ENCODE measurements around the gene SUPT16H. TPM values are rescaled to one million over a fixed set of nuclear protein-coding genes. Genes with fewer than 3 reads are reported as not detected.
"Not testable (repeated sequence)": the region's sequence is repeated elsewhere in the genome, so short reads cannot be mapped to it uniquely, and the experiment has no call there.

SUPT16H gene
- total RNA-seq, 1 donor from 2014 or later, result 77.8 TPM

DNA sequence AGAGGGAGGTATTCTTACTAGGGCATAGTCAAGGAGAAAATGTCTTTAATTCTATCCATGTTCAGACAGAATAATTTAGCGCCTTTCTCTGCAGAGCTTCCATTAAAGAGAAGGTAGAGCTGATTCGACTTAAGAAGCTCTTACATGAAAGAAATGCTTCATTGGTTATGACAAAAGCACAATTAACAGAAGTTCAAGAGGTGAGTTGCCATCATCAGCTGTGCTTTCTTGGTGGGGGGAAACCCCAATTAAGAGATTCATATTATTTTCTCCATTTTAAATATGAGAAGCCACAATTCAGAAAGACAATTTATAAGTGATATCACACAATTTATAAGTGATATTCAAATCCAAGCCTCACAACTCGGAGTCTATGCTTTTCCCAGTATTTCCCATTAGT is 76.2 kb downstream of the SUPT16H start:
- DNase-seq (ENCODE audit: low read depth), result no peak
- H3K4me3 ChIP-seq (ENCODE audit: low read depth, low read length), result no peak overlapping the region
- no peaks in the 10 kb centered on the region for H3K27me3 ChIP-seq (ENCODE audit: control insufficient read depth, insufficient read depth, low read length)
- H3K36me3 ChIP-seq (ENCODE audit: control insufficient read depth, insufficient read depth, low read length), result no peaks in the 10 kb centered on the region
- TF ChIP-seq, protein P1, sequence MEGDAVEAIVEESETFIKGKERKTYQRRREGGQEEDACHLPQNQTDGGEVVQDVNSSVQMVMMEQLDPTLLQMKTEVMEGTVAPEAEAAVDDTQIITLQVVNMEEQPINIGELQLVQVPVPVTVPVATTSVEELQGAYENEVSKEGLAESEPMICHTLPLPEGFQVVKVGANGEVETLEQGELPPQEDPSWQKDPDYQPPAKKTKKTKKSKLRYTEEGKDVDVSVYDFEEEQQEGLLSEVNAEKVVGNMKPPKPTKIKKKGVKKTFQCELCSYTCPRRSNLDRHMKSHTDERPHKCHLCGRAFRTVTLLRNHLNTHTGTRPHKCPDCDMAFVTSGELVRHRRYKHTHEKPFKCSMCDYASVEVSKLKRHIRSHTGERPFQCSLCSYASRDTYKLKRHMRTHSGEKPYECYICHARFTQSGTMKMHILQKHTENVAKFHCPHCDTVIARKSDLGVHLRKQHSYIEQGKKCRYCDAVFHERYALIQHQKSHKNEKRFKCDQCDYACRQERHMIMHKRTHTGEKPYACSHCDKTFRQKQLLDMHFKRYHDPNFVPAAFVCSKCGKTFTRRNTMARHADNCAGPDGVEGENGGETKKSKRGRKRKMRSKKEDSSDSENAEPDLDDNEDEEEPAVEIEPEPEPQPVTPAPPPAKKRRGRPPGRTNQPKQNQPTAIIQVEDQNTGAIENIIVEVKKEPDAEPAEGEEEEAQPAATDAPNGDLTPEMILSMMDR (IDR thresholded peaks at IDR 0.05; ENCODE audit: insufficient read depth, low read length, poor library complexity, severe bottlenecking), result no peak

DNA sequence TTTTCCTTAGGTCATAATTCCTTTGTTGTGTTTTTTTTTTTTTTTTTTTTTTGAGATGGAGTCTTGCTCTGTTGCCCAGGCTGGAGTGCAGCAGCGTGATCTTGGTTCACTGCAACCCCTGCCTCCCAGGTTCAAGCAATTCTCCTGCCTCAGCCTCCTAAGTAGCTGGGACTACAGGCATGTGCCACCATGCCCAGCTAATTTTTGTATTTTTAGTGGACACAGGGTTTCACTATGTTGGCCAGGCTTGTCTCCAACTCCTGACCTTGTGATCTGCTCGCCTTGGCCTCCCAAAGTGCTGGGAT is 81.0 kb downstream of the SUPT16H start:
- not testable (repeated sequence) for H3K36me3 ChIP-seq (ENCODE audit: control insufficient read depth, insufficient read depth, low read length); H3K27me3 ChIP-seq (ENCODE audit: control insufficient read depth, insufficient read depth, low read length); H3K4me3 ChIP-seq (ENCODE audit: low read depth, low read length); DNase-seq (ENCODE audit: low read depth)

DNA sequence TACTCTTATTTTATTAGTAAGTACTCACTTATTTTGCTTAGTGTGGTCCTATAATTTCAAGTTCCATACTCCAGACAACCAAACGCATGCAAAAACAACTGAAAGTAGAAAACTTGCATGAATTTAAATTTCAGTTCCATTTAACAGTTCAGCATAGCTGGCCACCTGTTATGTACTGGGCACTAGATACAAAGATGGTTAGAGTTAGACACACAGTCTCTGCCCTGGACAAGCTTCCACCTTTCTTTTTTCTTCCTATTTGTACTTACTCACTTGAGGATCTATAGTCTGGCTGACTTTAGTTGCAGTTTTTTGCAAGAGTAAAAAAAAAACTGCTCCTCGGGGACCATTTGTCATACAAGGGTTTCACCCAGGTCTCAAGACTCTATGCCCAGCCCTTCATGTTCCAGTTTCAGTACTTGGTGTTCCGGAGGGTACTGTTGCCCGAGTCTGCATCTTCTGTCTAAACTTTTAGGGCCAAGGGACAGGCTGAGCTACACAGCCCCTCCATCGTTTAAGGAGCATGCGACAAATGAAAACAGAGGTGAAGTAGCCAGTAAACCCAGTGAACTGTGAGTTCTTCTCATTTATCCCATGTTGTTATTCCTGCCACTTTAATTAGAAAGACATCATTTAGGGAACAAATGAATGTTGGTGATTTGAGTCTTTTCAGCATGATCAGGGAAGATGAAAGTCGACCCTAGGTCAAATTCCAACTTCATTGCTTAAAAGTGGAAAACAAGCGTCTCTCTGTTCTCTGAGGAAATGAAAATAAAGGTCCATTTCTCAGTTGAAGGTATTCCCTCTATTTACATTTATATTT is 81.6 kb downstream of the SUPT16H start:
- DNase-seq (ENCODE audit: low read depth), result no peak
- H3K36me3 ChIP-seq (ENCODE audit: control insufficient read depth, insufficient read depth, low read length), result no peaks in the 10 kb centered on the region
- peaks cover 5% of the 10 kb centered on the region for H3K27me3 ChIP-seq (ENCODE audit: control insufficient read depth, insufficient read depth, low read length)
- no peak overlapping the region for H3K4me3 ChIP-seq (ENCODE audit: low read depth, low read length)
- TF ChIP-seq, protein P1 (IDR thresholded peaks at IDR 0.05; ENCODE audit: insufficient read depth, low read length, poor library complexity, severe bottlenecking), result no peak

Other genes with a start within 250 kb of the SUPT16H start
- not detected in 2 replicates for gene OR5AU1, start 228.0 kb downstream of the SUPT16H start, total RNA-seq
- gene HNRNPC, start 114.6 kb downstream of the SUPT16H start, total RNA-seq, result 723 and 773 TPM in 2 replicates
- gene RPGRIP1, start 103.9 kb downstream of the SUPT16H start, total RNA-seq, result not detected in 2 replicates
- gene CHD8, start 72.1 kb upstream of the SUPT16H start, total RNA-seq, result 60.6 and 88.7 TPM in 2 replicates
- gene RAB2B, start 92.9 kb upstream of the SUPT16H start, total RNA-seq, result 27.5 and 29.5 TPM in 2 replicates
- 67.4 and 84.5 TPM in 2 replicates for gene TOX4, start 93.2 kb upstream of the SUPT16H start, total RNA-seq
- 37.7 and 40.4 TPM in 2 replicates for gene METTL3, start 127.3 kb upstream of the SUPT16H start, total RNA-seq
- gene SALL2, start 142.3 kb upstream of the SUPT16H start, total RNA-seq, result 14.2 and 17.1 TPM in 2 replicates
- gene OR10G3, start 196.1 kb upstream of the SUPT16H start, total RNA-seq, result not detected in 2 replicates

Data from kidney epithelial cell (primary cell).